ENCODE data around the gene ABCG8.

Gene ABCG8

DNA sequence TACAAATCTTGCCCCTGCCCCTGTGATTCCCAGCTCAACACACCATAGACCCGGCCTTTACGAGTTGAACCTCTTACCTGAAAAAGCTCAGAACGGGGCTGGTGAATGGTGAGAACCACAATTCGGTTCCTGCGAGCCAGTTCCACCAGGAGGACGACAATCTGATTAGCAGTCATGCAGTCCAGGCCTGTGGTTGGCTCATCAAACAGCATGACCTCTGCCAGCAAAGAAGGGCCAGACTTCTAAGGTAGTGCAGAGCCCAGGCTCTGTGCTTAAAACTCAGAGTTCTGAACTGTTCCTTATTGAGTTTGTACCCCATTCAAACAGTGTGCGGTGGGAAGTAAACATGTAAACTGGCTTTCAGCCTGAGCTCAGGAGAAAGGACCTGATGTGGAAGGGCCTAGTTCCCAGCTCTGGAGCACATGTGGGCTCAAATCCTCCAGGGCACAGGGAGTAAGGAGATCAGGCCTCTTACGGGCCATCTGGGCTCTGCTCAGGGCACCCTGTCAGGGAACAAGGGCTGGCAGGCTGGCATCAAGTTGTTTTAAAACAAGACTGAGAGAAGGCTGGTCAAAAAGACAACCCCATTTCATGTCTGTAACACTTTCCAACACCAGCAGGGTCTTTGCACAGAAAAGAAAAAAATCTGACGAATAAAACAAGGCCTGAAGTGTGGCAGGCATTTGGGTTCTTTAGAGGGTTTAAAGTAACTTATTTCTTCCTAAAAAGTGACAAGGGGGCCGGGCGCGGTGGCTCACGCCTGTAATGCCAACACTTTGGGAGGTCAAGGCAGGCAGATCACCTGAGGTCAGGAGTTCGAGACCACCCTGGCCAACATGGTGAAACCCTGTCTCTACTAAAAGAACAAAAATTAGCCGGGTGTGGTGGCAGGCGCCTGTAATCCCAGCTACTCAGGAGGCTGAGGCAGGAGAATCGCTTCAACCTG is 12.2 kb upstream of the ABCG8 start:
- no peak for DNase-seq

DNA sequence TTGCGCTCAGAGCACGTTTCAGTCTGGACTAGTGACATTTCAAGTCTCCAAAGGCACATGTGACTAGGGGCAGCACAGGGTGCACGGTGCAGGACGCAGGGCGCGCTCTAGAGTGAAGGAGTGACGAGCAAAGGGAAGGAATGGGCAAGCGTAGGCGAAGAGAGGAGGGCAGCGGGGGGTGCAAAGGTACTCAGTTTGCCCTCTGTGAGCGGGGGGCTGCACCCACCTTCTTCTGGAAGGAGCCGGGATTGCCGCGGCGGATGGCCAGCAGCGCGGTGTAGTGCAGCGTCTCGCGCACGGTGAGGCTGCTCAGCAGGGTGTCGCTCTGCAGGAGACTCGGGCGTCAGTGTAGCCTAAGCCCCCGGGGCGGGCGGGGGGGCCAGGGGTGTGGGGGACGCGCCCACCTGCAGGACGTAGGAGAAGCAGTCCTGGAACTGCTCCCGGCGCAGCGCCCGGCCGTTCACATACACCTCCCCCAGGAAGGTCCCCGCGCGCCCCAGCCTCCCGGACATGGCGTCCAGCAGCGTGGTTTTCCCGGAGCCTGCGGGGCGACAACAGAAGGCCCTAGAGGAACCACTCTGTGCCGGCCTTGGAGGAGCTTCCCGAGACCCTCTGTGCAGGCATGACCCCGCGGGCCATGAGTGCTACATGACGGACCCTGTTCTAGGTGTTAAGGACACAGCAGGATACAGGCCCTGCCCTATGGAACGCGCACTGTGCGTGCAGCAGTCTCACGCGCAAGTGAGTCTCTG is 7.1 kb upstream of the ABCG8 start:
- no peak for DNase-seq

DNA sequence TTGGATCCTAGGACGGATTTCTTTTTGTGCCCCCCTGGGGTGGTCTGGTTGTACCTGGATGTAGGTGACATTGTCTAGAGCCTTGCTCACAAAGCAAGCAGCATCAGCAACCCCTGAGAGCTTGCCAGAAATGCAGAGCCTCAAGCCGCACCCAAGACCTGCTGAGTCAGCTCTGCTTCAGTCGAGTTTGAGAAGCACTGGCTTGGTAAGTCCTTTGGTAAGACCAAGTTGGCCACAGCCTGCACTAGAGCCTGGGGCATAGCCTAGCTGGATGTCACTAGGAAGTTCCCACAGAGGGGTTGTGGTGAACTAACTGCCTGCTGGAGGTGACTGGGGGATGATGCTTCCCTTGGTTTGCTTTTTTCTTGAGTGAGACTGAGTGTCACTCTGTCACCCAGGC is 6.3 kb upstream of the ABCG8 start:
- no peak for DNase-seq

DNA sequence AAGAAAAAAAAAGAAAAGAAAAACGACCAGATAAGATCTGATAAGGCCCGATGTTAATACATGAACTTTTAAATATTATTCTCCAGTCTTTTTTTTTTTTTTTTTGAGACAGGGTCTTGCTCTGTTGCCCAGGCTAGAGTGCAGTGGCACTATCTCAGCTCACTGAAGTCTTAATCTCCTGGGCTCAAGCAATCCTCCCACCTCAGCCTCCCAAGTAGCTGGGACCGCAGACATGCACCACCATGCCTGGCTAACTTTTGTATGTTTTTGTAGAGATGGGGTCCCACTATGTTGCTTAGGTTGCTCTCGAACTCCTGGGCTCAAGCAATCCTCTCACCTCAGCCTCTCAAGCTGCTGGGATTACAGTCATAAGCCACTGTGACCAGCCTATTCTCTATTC is 1.7 kb upstream of the ABCG8 start:
- no peak for DNase-seq

- DNase-seq, result no peak
Measured at GRCh38 chr2:43837831-43838559, 776 bp upstream of the ABCG8 start.

- DNase-seq, result no peak
Measured at GRCh38 chr2:43839776-43840564, 1.2 kb downstream of the ABCG8 start.

GRCh38 chr2:43840965-43841364 is 2.2 kb downstream of the ABCG8 start:
- DNase-seq, result no peak

DNA sequence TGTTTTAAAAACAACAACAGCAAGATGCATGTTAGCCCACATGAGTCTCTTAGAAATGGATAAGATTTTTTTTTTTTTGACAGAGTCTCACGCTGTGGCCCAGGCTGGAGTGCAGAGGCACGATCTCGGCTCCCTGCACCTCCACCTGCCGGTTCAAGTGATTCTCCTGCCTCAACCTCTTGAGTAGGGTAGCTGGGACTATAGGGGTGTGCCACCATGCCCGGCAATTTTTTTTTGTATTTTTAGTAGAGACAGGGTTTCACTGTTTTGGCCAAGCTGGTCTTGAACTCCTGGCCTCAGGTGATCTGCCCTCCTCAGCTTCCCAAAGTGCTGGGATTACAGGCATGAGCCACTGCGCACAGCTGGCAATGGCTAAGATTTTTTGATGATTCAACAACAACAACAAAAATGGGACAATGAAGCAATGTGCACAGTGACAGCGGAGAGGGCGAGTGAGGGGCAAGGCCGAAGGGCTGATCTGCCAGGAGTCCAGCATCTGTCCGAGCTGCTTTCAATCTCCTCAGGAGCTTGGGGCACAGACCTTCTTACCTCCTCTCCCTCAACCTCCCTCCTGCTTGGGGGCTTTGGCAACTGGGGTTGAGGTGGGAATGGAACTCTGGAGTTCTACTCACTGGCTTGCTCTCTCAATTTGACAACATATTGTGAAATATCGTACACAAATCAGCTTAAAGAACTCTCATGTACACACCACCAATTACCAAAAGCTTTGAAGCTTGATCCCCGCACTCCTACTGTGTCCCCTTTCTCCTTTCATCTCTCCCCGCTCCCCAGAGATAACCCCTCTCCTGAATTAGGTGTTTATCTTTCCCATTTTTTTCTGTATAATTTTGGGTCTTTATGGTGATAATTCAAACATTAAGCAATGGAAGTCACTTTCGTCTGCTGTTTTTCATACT is 3.4 kb downstream of the ABCG8 start:
- no peak for DNase-seq

- DNase-seq, result no peak
Measured at GRCh38 chr2:43842866-43843226, 4.1 kb downstream of the ABCG8 start.

DNA sequence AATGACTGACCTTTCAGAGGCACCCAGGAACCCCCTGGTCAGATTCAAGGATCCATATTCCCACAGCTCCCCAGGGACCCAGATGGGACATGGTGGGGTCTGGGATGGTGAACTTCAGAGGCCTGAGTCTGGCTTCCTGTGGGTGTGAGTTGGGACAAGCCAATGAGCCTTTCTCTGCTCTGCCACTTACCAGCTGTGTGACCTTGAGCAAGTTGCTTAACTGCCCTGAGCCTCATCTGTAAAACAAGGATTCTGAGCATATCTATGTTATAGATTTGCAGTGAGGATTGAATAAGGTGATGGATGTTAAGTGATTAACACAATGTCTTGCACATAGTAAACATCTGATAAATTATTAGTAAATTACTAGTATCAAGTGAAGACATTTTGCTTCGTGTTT is 6.4 kb downstream of the ABCG8 start:
- DNase-seq, result no peak

DNA sequence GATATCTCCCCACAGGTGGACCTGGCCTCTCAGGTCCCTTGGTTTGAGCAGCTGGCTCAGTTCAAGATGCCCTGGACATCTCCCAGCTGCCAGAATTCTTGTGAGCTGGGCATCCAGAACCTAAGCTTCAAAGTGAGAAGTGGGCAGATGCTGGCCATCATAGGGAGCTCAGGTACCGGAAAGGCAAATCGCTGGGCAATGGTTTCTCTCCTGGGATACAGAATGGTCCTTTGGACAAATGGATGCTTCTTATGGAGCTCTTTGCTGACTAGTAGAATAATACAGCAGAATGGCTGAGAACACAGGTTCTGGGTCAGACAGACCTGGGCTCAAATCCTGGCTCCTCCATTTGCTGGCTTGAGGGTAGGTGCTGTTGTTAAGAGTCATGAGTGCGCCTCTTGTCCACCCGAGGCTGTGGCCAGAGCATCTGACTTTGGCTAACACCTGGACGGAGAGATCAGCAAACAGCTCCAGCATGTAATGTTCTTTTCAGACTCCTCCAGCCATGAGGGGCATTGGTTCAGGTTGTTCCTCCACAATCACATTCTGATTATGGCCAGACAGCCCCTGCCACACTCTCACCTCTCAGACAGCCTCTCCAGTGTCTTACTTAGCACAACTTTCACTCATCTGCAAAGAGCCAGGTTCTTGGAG is 7.5 kb downstream of the ABCG8 start:
- DNase-seq, result no peak

- DNase-seq, result no peak
Measured at GRCh38 chr2:43848214-43848613, 9.4 kb downstream of the ABCG8 start.

DNA sequence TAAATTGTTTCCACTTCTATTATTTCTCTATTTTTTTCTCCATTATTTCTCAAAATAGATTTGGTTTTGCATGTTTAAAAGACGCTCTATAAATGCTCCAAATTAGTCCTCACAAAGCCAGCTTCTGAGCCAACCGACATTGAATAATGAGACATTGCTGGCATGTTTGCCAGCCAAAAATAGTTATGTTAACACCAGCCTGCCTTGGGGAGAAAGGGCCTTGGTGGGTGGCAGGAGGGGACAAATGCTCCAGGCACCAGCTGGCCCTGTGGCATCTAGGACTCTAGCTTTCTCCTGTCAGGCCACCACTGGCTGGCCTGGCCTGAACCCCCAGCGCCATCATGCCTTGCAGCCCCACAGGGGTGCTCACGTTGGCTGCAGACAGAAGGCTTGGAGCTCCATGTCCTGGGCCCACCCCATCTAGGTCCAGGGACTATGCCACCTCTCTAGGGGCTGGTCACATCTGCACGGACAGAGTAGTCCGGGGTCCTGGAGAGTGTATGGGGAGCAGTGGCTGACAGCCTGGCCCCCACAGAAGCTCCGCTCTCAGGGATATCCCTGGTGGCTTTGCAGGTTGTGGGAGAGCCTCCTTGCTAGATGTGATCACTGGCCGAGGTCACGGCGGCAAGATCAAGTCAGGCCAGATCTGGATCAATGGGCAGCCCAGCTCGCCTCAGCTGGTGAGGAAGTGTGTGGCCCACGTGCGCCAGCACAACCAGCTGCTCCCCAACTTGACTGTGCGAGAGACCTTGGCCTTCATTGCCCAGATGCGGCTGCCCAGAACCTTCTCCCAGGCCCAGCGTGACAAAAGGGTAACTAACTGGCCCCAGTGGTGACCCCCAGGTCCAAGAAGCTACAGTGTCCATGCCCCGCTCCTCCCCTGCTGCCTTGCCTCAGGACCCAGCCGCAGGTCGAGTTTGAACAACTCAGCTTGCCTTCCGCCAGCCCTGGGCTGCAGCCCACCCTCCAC is 12.5 kb downstream of the ABCG8 start:
- DNase-seq, result peak in 1 of 6 experiments; percentile 3

DNA sequence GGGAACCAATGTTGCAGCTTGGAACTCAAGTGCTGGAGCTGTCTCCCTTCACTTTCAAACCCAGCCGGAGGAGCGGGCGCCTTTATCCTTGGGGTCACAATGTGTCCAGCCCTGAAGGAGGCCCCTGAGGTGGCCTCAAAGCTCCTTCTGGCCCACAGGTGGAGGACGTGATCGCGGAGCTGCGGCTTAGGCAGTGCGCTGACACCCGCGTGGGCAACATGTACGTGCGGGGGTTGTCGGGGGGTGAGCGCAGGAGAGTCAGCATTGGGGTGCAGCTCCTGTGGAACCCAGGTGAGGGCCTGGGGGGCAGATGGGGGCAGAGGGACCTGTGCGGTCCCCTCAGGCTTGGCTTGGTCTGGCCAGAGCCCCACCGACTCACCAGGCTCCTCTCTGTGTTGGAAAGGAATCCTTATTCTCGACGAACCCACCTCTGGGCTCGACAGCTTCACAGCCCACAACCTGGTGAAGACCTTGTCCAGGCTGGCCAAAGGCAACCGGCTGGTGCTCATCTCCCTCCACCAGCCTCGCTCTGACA is 13.5 kb downstream of the ABCG8 start:
- DNase-seq, result no peak

DNA sequence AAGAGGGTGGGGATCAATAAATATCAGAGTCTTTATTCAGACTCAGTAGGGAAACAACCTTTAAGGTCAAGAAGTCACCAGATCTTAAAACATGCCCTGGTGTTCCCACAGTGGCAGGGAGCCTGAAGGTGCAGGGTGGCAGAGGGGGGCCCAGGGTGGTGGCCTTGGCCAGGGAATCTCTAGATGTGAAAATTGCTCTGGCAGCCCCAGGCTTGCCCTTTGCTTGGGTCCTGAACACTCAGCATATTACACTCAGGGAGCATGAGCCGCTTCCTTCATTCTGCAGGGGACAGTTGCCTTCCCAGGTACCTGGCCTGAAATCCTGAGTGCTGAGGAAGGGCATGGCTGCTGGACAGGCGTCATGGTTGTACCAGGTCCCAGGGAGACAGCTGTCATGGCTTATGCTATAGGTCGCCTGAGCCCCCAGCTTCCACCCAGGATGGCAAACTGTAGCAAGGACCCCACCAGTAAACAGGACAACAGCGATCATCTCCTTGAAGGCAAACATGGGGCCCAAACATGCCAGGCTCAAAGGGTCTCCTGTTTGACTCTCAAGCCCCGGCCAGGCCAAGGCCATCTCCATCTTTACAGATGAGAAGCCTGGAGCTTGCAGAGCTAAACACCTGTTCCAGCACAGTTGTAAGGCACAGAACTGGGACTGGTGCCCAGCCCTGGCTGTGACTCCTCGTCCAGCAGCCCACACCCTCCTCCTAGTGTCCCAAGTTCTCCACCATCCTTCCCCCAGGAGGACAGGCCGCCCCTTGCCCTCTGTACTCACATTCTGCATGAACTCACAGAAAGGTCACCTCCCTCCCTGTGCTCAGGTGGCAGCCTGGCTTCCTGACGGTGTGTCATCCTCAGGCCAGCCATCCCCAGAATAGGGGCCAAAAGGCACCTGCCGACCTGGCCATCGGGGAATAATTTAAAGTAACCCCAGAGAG is 14.6 kb downstream of the ABCG8 start:
- DNase-seq, result no peak

DNA sequence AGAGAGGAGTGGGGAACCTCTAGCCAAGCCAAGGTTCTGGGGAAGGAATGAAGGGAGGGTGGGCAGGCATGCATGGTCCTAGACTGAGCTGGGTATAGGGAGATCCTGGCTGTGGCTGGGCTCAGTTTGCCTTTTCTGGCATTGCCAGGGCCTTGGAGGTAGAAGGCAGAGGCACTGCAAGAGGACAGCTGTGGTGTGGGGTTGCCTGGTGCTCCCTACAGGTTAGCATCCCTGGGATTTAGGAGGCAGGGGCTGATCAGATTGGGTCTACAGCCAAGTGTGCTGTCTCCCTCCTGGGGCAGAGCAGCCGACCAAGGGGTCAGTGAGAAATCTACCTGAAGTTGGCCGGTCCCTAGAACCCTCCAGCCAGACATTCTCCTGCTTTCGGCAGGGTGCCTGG is 15.9 kb downstream of the ABCG8 start:
- DNase-seq, result no peak

DNA sequence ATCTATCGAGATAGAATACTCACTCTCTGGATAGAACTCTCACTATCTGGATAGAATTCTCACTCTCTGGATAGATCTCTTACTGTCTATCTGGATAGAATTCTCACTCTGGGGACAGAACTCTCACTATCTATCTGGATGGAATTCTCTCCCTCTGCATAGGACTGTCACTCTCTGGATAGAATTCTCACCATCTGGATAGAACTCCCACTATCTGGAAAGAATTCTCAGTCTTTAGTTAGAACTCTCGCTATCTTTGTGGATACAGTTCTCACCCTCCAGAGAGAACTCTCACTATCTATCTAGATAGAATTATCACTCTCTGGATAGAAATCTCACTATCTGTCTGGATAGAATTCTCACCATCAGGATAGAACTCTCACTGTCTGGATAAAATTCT is 16.5 kb downstream of the ABCG8 start:
- DNase-seq, result no peak

DNA sequence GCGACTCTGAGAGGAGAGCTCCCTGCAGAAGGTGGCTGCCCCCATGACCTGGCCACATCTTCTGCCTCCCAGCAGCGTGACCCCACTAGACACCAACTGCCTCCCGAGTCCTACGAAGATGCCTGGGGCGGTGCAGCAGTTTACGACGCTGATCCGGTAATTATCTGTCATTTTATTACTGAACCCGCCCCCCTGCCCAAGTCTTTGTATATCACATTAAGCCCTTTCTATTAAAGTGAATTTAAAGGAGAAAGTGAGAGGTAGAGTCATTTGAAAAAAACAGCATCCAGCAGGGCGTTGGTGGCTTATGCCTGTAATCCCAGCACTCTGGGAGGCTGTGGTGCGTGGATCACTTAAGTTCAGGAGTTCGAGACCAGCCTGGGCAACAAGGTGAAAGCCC is 33.4 kb downstream of the ABCG8 start:
- DNase-seq, result no peak

Measured in stimulated activated naive CD4-positive, alpha-beta T cell (primary cell).